ENCODE measurements around the gene WDSUB1.

WDSUB1 gene

DNA sequence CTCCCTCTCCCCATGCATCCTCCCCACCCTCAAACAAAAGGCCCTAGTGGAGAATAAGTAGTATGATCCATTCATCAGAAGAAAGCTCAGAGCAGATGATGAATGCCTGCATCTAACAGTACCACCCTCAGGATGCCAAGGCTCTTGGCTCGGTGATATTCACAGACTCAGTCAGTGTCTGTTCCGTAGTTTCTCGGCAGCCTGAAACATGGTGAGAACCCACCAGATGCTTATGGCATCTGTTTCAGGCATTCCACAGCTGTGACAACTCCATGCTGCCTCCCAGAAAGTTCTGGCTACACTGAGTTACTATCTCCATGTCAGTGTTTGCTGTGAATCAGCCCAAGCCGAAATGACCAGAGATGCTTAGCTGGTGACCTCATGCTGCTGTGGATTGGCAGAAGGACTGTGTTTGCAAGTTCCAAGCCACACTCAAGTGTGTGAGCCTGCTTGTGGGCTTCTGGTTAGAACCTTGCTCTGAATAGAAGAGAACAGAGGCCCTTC is 83.9 kb downstream of the WDSUB1 start:
- no peak overlapping the region for H3K27ac Mint-ChIP-seq
- H3K4me3 Mint-ChIP-seq: no peak overlapping the region
- no peaks in the 10 kb centered on the region for H3K36me3 Mint-ChIP-seq (ENCODE audit: low read depth)
- H3K27me3 Mint-ChIP-seq (ENCODE audit: low read depth): no peaks in the 10 kb centered on the region
- H3K9me3 Mint-ChIP-seq: no peaks in the 10 kb centered on the region
- H3K4me1 Mint-ChIP-seq (ENCODE audit: low read depth): peaks cover 9% of the 10 kb centered on the region

DNA sequence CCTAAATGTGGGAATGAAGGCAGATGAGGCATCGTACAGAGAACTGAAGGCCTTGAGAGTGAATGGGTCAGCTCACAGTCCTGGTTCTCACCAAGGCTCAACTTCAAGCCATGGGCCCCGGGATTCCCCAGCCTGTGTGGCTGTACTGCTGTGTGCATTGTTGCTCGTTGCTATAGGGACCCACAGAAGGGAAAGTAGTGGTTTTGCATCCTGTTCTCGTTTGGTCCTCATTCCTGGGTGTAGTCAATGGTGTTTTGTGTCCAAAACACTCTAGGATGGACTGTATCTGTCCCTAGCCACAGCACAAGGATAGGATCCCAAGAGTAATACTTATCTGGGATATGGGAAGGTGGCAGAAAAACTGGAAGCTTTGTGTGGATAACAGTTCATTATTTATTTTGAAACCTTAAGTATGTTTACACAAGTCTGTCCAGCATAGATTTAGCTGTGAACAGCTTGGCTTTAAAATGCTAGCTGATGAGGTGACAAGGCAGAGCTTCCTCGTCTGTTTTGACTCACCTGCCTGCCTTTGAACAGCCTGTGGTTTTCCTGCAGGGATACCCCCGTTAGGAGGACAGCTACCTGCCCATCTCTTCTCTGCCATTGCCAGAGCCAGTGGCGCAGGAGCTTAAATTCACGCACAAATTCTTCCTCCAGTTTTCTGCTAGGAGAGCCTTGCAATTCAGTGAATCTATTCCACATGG is 85.0 kb downstream of the WDSUB1 start:
- H3K4me1 Mint-ChIP-seq (ENCODE audit: low read depth): peaks cover 9% of the 10 kb centered on the region
- no peak overlapping the region for H3K4me3 Mint-ChIP-seq
- no peak overlapping the region for H3K27ac Mint-ChIP-seq
- no peaks in the 10 kb centered on the region for H3K27me3 Mint-ChIP-seq (ENCODE audit: low read depth)
- no peaks in the 10 kb centered on the region for H3K36me3 Mint-ChIP-seq (ENCODE audit: low read depth)
- no peaks in the 10 kb centered on the region for H3K9me3 Mint-ChIP-seq

DNA sequence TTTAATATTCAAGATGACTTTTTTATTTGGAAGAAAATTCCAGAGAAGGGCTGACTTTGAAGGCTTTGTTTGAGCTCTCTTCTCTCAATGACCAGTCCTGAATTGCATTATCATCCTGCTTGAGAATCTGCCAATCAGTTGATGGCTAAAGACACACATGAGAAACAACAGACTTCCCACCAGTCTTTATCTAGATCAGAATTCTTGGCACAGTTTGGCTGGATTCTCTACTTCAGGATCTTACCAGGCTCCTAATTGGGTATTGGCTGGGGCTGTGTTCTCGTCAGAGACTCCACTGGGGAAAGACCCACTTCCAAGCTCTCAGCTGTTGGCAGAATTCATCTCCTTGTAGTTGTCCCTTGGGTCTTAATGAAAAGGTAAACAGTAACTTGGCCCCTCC is 86.0 kb downstream of the WDSUB1 start:
- H3K27ac Mint-ChIP-seq: no peak overlapping the region
- H3K9me3 Mint-ChIP-seq: no peaks in the 10 kb centered on the region
- H3K36me3 Mint-ChIP-seq (ENCODE audit: low read depth): no peaks in the 10 kb centered on the region
- H3K4me3 Mint-ChIP-seq: no peak overlapping the region
- peaks cover 9% of the 10 kb centered on the region for H3K4me1 Mint-ChIP-seq (ENCODE audit: low read depth)
- no peaks in the 10 kb centered on the region for H3K27me3 Mint-ChIP-seq (ENCODE audit: low read depth)

DNA sequence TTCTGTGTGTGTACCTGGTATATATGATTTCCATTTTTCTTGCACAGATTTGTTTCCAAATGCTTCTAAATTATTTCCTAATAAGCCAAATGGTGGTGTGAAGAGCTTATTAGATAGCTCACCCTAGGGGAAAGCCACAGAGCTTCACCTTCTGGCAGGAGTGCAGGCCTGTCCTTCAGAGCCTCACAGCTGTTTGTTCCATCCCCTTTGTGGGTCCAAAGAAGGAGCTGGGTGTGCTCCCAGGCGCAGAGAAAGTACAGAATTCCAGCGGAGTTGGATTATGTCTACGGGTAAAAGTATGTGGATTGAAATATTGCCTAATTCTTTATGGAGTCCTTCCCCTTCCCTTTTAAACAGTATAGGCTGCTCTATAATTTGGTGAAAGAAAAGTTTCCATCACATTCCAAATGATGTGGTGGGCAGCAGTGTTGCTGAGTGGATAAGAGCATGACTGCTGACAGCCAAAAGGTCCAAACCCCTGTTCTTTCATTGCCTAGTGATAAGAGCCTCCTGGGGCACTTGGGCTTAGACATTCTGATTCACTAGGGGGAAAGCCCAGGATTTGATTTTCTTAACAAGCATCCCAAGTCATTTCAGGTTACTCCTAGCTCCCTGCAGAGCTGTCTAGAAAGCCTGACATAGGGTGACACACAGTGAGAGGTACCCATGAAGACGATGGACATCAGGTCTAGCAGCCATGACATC is 86.6 kb downstream of the WDSUB1 start:
- peaks cover 9% of the 10 kb centered on the region for H3K4me1 Mint-ChIP-seq (ENCODE audit: low read depth)
- no peak overlapping the region for H3K27ac Mint-ChIP-seq
- H3K27me3 Mint-ChIP-seq (ENCODE audit: low read depth): no peaks in the 10 kb centered on the region
- H3K9me3 Mint-ChIP-seq: no peaks in the 10 kb centered on the region
- no peaks in the 10 kb centered on the region for H3K36me3 Mint-ChIP-seq (ENCODE audit: low read depth)
- no peak overlapping the region for H3K4me3 Mint-ChIP-seq

DNA sequence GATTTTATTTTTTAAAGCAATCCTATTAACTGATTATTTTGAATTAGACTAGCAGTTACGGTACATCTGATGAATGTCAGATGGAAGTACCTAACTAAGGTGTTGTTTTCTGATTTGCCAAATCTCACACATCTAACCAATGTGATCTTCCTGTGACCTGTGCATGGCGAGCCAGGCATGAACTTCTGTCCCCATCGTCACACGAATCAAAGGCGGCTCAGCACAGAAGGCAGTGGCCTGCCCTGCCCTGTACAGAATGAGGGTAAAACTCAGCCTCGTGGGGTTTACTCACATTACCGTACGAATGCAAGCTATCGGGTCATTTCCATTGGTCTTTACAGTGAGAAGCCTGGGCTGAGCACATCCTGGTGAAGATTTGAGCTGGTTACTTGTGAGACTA is 87.3 kb downstream of the WDSUB1 start:
- H3K36me3 Mint-ChIP-seq (ENCODE audit: low read depth): no peaks in the 10 kb centered on the region
- no peak overlapping the region for H3K4me3 Mint-ChIP-seq
- H3K9me3 Mint-ChIP-seq: no peaks in the 10 kb centered on the region
- H3K27me3 Mint-ChIP-seq (ENCODE audit: low read depth): no peaks in the 10 kb centered on the region
- no peak overlapping the region for H3K27ac Mint-ChIP-seq
- H3K4me1 Mint-ChIP-seq (ENCODE audit: low read depth): peaks cover 9% of the 10 kb centered on the region

DNA sequence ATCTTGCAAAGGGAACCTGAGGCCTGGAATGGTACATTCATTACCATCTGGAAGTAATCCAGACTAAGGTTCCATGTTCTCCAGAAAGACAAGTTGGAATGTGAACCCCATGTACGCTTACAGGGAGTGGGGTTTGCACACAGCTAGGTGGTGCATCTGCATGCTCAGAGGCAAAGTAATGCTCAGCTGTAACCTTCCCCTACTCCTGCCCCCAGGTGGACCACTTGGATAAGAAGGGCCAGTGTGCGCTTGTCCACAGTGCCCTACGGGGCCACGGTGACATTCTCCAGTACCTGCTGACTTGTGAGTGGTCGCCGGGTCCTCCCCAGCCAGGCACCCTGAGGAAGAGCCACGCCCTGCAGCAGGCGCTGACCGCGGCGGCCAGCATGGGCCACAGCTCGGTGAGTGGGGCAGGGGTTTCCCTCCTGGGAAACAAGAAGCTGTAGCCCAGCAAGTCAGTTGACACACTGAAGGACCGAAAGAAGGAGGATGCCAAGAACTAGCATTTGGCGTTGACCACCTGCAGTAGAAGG is 90.0 kb downstream of the WDSUB1 start:
- H3K4me3 Mint-ChIP-seq: no peak overlapping the region
- H3K4me1 Mint-ChIP-seq (ENCODE audit: low read depth): peaks cover 5% of the 10 kb centered on the region
- no peaks in the 10 kb centered on the region for H3K9me3 Mint-ChIP-seq
- no peaks in the 10 kb centered on the region for H3K27me3 Mint-ChIP-seq (ENCODE audit: low read depth)
- H3K27ac Mint-ChIP-seq: no peak overlapping the region
- no peaks in the 10 kb centered on the region for H3K36me3 Mint-ChIP-seq (ENCODE audit: low read depth)

DNA sequence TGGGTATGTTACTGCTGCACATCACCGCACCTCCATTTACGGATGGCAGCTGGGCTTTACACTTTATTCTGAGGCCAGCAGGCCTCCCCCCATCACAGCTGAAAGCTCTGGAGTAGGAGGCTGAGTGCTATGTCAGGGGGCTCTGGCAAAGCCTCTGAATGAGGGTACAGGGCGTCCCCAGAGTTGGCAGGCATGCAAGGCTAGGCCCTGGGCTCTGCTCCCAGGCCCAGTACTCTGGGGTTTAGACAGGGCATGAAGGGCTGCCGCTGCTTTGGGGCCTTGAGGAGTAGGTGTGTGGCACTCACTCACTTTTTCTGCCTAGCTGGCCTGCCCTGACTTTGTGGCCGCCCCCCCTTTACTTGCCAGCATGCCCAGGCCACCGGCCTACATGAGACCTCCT is 90.8 kb downstream of the WDSUB1 start:
- Mint-ChIP-seq H3K27me3 (ENCODE audit: low read depth) (no peaks in the 10 kb centered on the region), H3K4me3 (no peak overlapping the region), H3K36me3 (ENCODE audit: low read depth) (no peaks in the 10 kb centered on the region), H3K27ac (no peak overlapping the region), H3K4me1 (ENCODE audit: low read depth) (no peaks in the 10 kb centered on the region), H3K9me3 (no peaks in the 10 kb centered on the region)

DNA sequence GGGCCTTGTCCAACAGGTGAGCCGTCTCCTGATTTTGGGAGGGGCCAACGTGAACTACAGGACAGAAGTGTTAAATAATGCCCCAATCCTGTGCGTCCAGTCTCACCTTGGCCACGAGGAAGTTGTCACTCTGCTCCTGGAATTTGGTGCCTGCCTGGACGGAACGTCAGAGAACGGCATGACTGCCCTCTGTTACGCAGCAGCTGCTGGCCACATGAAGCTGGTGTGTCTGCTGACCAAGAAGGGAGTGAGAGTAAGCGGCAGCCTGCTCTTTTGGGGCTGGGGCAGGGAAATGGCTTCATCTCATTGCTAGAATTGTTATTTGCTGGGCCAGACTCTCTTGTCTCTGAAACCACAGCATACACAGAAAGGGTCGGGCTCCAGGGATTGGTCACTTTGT is 92.3 kb downstream of the WDSUB1 start:
- Mint-ChIP-seq H3K9me3 (no peaks in the 10 kb centered on the region), H3K4me1 (ENCODE audit: low read depth) (no peaks in the 10 kb centered on the region), H3K27ac (no peak overlapping the region), H3K27me3 (ENCODE audit: low read depth) (no peaks in the 10 kb centered on the region), H3K36me3 (ENCODE audit: low read depth) (no peaks in the 10 kb centered on the region), H3K4me3 (no peak overlapping the region)

DNA sequence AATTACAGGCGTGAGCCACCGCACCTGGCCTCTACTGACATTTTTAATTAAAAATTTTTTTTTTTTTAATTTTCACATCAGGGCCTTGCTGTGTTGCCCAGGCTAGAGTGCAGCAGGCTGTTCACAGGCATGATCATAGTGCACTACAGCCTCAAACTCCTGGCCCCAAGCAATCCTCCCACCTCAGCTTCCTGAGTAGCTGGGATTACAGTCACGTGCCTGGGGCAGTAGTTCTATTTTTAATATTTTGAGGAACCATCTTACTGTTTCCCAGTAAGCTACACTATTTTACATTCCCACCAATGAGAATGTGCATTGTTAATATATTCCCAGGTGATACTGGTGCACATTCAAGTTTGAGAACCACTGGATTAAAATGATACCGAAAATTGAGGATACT is 92.7 kb downstream of the WDSUB1 start:
- Mint-ChIP-seq H3K27ac (no peak overlapping the region), H3K27me3 (ENCODE audit: low read depth) (no peaks in the 10 kb centered on the region), H3K4me1 (ENCODE audit: low read depth) (no peaks in the 10 kb centered on the region), H3K9me3 (no peaks in the 10 kb centered on the region), H3K36me3 (ENCODE audit: low read depth) (no peaks in the 10 kb centered on the region), H3K4me3 (no peak overlapping the region)

DNA sequence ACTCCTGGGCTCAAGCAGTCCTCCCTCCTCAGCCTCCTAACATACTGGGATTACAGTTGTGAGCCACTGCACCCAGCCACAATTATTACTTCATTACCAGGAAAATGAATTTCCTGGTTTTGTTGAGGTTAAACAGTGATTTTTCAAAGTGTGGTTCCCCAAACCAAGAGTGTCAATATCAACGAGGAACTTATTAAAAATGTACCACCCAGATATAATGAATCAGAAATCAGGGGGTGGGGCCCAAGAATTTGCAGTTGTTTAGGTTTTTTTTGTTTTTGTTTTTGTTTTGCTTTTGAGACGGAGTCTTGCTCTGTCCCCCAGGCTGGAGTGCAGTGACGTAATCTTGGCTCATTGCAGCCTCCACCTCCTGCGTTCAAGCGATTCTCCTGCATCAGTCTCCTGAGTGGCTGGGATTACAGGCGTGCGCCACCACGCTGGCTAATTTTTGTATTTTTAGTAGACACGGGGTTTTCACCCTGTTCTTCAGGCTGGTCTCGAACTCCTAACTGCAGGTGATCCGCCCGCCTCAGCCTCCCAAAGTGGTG is 94.1 kb downstream of the WDSUB1 start:
- Mint-ChIP-seq H3K4me1 (ENCODE audit: low read depth) (no peaks in the 10 kb centered on the region), H3K9me3 (no peaks in the 10 kb centered on the region), H3K27ac (no peak overlapping the region), H3K36me3 (ENCODE audit: low read depth) (no peaks in the 10 kb centered on the region), H3K4me3 (no peak overlapping the region), H3K27me3 (ENCODE audit: low read depth) (no peaks in the 10 kb centered on the region)

DNA sequence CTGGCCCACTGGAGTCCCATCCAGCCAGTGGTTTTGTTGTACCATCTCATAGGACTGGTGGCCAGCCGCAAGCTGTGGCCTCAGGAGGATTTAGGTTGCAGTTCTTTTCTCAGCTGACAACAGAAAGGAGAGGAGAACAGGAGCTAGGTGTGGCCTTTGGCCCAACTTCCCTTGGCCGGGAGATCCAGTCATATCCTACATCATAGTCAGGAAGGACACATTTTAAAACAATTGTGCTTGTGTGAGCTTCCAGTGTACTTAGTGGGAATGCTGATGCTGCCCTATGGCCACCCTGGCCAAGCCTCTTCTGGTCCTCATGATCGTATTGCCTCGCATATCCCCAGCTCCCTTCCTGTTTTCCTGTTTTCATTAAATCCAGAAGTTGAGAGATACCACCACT is 98.1 kb downstream of the WDSUB1 start:
- H3K27me3 Mint-ChIP-seq (ENCODE audit: low read depth): no peaks in the 10 kb centered on the region
- no peak overlapping the region for H3K27ac Mint-ChIP-seq
- no peaks in the 10 kb centered on the region for H3K9me3 Mint-ChIP-seq
- H3K36me3 Mint-ChIP-seq (ENCODE audit: low read depth): no peaks in the 10 kb centered on the region
- no peak overlapping the region for H3K4me3 Mint-ChIP-seq
- no peaks in the 10 kb centered on the region for H3K4me1 Mint-ChIP-seq (ENCODE audit: low read depth)

DNA sequence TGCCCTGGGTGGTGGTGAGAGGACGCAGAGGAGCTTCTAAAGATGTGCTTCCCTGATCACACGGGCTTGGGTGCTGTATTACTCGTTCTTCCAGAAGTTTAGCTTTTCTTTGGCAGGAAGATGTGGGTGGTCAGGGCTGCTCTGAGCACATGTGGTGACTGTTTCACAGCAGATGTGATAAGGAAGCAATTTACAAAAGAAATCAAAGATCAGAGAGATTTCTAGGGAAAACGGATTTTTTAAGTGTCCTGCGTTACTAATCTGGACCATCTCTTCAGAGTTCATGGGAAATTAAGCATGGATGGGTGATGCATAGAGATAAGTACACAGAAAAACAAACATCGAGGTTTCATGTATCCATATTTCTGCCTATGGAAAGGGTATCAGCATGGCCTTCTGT is 99.4 kb downstream of the WDSUB1 start:
- H3K27ac Mint-ChIP-seq: no peak overlapping the region
- no peaks in the 10 kb centered on the region for H3K27me3 Mint-ChIP-seq (ENCODE audit: low read depth)
- H3K36me3 Mint-ChIP-seq (ENCODE audit: low read depth): no peaks in the 10 kb centered on the region
- H3K4me3 Mint-ChIP-seq: no peak overlapping the region
- H3K9me3 Mint-ChIP-seq: no peaks in the 10 kb centered on the region
- H3K4me1 Mint-ChIP-seq (ENCODE audit: low read depth): no peaks in the 10 kb centered on the region

DNA sequence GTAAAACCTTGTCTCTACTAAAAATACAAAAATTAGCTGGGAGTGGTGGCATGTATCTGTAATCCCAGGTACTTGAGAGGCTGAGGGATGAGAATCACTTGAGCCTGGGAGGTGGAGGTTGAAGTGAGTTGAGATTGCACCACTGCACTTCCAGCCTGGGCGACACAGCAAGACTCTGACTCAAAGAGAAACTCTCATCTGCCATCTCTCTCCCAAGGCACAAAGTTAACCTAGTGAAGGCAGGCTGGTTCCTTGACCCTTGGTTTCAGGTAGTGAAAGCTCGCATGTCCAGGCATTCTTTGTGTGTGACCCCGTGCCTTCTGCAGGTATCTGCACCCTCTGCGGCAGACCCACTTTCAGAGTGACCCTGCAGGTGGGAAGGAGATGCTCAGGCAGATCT is 100.0 kb downstream of the WDSUB1 start:
- Mint-ChIP-seq H3K27ac (no peak overlapping the region), H3K4me1 (ENCODE audit: low read depth) (no peaks in the 10 kb centered on the region), H3K27me3 (ENCODE audit: low read depth) (no peaks in the 10 kb centered on the region), H3K36me3 (ENCODE audit: low read depth) (no peaks in the 10 kb centered on the region), H3K9me3 (no peaks in the 10 kb centered on the region), H3K4me3 (no peak overlapping the region)

Data from T-helper 1 cell treated with Interleukin-12 subunit alpha and Interleukin-12 subunit beta and Interleukin-4 antibody, amounts not matched to agents 30 μg/mL and 1 μg/mL, for 36 hours (primary cell).